HG02970 (cell line): Measurements from ENCODE around the gene KLB.
A peak's percentile ranks its signal among the peaks of the same experiment; 100 is the strongest.

Source experiments
- ATAC-seq: cut with Tn5 transposase; IDR thresholded peaks from one replicate; pipeline ENCODE4 v1.9.1; 2021; ENCODE audit warnings: mild to moderate bottlenecking, moderate library complexity, moderate number of reproducible peaks; ENCODE audit not compliant: unreplicated experiment, low FRiP score

Gene KLB

GRCh38 chr4:39458505-39459300, 52.0 kb downstream of the KLB start, which contains the start of the genes LIAS and RPL9:
Gene LIAS (plus strand): TSS chr4:39459056. CDS start chr4:39459118, 62 bp downstream.
Gene RPL9 (minus strand): TSS chr4:39458922. CDS start chr4:39458439, 483 bp downstream.
- peak; percentile 86 for ATAC-seq

GRCh38 chr4:39464886-39465501, 58.3 kb downstream of the KLB start:
- no peak for ATAC-seq

GRCh38 chr4:39466747-39467146, 60.0 kb downstream of the KLB start:
- no peak for ATAC-seq

- ATAC-seq = no peak
Observed at GRCh38 chr4:39467464-39467863, 60.7 kb downstream of the KLB start.

GRCh38 chr4:39469429-39470077, 62.8 kb downstream of the KLB start:
- ATAC-seq = peak; percentile 67

DNA sequence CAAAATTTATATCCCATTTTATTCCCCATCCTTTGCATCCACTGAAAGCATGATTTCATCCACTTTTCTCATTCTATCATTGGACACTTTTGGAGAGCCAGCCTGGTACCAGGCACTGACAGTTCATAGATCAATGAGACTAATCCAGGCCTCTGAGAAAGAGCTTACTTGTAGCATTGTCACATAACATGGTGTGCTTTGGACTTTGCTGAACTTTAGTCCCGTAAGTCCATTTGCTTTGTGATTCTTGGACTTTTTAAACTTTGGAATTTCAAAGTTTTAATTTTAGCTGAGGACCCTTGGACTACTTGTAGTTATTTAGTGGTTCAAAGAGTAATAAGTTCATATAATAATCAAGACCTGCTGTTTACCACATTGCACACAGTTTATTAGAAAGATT, 63.7 kb downstream of the KLB start:
- no peak for ATAC-seq

- no peak for ATAC-seq
Observed at GRCh38 chr4:39472396-39472795, 65.7 kb downstream of the KLB start.

DNA sequence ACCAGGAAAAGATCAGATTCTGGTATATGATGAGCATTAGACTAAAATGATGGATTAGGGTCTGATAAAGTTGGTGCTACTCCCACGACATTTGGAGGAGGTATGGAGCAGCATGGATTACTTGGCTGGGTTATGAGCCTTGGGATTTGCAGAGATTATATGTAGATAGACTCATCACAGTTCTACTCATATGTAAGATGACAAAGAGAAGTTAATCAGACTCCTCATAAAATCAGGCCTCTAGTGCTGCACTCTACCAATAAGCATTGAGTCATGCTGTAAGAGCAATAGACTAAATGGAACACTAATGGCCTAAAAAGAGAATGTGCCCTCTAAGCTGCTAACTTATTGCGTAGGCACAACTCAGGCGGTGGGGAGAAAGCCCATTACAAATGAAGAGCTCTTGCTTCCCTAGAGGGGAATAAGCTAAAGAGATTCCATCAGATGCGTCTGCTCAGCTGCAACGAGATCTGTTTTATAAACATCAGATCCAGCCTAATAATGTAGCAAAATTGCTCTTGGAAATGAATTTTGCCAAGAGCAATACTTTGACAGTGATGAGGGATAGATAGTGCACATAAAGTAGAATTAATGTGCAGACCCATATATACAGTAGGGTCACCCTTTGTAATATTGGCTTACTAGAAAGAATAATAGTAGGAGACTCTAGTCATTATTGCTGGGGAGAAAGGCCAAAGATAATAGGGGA, 69.6 kb downstream of the KLB start:
- no peak for ATAC-seq

GRCh38 chr4:39480251-39480650, 73.5 kb downstream of the KLB start:
- ATAC-seq = no peak

GRCh38 chr4:39480902-39481695, 74.4 kb downstream of the KLB start:
- ATAC-seq = no peak

DNA sequence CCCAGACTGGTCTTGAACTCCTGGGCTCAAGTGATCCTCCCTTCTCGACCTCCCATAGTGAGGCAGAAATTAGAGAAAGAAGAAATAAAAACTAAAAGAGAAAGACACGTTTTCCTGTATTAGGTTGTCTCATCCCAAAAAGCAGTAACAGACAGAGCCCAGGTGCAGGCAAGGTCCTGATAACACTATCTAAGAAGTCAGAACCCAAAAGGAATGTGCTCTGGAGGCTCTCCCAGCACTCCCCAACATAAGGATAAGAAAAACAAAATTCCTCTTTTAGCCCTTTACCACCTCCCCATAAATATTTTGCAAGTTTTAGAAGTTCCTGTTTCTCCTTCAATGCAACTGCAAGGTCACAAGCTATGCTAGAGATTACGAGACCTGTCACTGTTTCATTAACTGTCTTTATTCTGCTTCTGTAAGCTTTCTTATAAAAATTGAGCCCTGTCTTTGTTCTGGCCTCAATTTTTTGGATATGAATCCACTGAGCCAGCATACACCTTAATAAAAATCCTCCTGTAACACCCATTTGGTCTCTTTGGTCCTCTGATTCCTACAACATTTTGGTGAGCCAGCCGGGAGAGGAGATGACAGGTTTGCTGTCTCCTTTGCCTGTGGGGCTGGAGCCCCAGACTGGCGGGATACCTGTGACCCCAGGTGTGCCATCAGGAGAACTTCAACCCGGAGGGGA, 78.0 kb downstream of the KLB start:
- ATAC-seq = no peak

GRCh38 chr4:39486221-39486804, 79.6 kb downstream of the KLB start:
- no peak for ATAC-seq

DNA sequence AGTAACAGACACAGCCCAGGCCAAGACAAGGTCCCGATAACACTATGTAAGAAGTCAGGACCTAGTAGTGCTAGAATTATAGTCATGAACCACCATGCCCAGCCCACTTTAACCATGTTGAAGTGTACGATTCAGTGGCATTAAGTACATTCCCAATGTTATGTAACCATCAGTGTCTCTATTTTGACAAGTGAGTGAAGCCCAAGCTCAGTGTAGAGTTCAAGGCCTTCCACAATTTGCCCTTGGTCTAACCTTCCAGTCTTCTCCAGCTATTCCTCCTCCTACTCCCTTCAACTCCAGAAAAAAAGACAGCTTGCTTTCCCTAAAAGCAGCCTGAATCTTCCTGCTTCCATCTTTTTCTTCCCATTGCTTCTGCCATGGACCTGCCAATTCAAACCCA, 83.6 kb downstream of the KLB start:
- ATAC-seq = no peak

DNA sequence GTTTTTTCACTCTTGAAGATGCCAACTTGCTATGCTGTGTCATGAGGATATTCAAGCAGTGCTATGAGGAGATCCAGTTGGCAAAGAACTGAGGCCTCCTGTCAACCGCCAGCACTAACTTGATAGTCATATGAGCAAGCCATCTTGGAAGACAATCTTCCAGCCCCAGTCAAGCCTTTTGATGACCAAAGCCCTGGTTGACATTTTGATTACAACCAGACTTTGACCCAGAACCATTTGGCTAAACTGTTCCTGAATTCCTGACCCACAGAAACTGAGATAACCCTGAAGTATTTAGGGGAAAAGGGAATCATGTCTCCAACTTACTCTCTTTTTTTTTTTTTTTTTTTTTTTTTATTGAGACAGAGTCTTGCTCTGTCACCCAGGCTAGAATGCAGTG, 87.6 kb downstream of the KLB start:
- ATAC-seq = no peak

GRCh38 chr4:39495446-39496213, 88.9 kb downstream of the KLB start:
- ATAC-seq = no peak

GRCh38 chr4:39497909-39498726, 91.4 kb downstream of the KLB start:
- no peak for ATAC-seq

- no peak for ATAC-seq
Observed at GRCh38 chr4:39498727-39499020, 91.9 kb downstream of the KLB start.
